Non-pigmented ciliary epithelial cell (primary cell): ENCODE measurements around the gene DNAJB8.

ENCODE experiments used
- DNase-seq: peaks from one replicate; pipeline ENCODE4 v3.0.0-alpha.2; 2010; ENCODE audit warnings: low read depth

Gene DNAJB8

DNA sequence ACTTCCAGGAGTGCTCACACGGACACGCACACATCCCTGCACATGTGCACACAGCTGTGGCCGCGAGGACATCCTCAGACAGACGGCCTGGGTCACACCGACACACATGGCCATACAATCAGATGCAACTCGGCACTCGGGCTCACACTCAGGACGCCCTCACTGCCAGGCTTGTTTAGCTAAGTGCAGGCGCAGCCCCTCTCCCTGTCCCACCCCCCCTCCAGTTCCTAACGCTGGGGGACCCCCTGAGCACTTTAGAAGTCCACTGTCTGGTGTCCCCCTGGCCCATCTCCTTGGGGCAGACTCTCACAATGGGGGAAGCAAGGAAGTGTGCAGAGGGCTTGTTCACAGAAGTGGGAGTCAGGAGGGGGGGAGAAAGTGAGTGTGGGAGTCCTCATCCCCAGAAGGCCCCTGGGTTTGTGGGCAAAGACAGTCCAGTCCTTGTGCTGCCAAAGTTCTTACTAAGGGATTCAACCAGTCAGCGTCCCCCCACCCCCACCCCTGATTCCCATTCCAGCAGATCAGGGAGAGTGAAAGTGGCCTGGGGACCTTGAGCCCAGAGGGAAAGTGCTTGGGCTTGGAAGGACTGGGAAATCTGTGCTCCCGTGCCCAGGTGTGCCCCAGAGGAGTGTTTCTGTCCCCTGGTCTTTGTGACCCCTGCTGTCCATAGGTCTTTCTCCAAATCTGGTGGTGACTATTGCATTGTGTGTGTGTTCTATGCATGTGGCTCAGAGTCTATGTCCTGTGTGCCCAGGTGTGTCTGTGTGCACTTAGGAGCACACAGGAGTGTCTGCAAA lies 27.1 kb upstream of the DNAJB8 start:
- DNase-seq, result no peak

DNA sequence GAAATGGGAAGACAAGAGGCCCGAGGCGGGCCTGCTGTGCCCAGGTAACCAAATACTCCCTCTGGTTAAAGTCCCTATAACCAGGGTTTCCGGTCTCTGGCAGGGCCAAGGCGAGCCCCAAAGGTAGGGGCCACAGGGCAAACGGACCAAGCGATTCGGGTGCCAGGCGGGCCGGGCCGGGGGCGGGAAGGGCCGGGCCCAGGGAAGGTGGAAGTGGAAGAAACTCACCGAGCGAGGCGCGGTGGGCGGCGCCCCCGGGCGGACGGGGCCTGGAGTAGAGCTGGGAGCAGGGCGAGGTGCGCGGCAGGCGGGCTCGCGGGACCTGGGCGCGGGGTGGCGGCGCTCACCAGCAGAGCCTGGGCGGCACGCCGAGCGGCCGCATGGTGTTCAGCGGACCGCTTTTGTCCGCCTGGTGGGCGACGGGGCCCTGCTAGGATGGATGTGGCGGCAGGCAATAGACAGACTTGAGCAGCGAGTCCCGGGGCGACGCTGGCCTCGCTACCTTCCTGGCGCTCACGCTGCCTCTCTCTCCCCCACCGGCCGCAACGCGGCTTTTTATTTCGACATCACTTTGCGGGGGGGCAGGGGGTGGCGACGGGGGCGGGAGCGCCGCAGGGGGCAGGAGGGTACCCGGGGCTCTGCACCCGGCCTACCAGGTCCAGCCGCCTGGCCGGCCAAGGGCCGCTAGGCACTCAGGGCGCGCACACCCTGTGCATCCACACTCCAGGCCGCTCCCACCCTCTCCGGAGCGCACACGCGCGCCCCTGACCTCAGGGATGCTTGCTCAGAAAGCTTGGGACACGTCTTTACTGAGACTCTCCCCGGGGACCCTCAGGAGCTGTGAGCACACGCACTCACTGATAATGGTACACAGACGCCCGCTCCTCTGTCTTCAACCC lies 26.2 kb upstream of the DNAJB8 start, which contains the start of gene GATA2:
TSS of gene GATA2 (minus strand) at position 531 of the 899 bp plus-strand sequence. CDS start 6,170 bp downstream, outside the sequence.
- DNase-seq, result no peak

DNA sequence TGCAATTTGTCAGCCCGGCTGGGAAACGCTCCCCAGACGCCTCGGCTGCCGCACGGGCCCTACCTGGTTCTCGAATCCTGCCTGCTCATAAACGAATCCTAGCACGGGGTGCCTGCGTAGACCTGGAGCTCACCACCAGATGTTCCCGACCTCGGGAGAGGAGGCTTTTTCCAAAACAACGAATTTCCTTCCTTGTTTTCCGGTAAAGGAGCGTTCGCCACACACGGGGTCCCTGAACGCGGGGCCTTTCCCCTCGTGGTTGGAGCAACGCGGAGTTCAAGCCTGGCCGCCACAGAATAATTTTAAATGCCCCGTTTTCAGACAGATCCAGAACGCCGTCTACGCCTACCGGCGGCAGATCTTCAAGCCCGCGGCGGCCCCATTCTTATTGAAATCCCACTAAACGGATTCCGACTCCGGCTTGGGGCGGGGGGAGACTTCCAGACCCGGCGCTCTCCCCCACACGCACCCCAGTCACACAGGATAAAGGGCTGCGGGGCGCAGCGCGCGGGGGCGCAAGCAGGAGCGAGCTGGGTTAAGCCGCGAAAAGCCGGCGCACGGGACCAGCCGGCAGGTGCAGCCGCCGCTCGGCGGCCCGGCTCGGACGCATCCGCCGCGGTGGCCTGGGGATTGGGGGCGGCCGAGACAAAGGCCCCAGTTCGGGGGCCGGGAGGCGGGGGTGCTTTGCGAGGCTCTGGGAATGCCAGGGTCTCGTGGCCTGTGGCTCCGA lies 25.4 kb upstream of the DNAJB8 start:
- no peak for DNase-seq

DNA sequence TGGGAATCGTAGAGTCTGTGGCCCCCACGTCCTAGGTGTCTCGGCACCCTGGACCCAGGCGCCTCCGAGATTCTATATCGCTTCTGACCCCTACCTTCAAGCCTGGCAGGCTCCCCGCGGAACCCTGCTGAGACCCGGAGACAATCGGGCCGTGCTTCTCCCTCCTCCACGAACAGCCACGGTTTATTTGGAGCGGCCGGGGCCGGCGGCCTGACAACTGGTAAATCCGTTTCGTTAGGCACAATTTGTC lies 24.9 kb upstream of the DNAJB8 start:
- DNase-seq, result no peak

DNA sequence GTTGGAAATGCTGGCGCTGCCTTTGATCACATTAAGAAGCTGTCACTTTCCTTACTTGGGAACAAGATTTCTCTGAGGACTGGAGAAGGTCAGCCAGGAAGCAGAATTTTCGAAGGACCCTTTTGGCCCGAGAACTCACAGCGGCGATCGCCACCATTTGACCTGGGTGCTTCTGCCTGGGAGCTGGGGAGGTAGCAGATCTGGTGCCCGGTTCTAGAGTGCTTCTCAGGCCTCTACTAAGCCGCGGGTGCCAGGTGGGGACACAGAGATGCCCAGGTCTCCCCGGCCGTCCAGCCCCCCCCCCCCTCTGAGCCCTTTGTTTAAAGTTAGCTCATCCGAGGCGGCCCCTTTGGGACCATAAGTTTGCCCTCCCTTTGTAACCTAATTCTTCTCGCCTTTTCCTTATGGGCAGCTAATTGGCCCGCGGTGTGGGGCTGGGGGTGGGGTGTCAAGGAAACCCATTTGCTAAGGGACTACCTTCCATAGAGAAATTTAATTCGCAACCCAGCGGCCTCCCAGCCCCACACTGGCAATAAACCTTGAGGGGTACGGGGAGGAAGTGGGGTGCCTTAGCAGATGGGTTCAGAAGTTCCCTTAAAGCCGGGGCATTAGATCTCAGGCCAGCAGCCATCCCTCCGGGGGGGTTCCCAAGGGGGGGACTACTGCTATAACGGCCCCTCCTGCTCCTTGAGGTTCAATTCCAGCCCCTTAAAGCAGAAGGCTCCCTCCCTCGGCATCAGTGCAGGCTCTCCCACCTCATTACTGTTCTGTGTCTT lies 24.4 kb upstream of the DNAJB8 start:
- no peak for DNase-seq

DNA sequence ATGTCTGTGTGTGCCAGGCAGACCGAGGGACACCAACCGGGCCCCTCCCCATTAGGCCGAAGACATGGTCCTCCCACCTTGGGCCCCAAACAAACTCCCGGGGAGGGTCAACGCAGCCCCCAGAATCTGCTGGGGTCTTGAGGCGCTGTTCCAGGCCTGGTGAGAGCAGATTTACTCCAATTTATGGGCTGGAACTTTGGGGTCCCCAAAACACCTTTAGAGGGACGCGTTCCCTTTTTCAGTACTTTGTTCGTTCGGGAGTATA lies 23.9 kb upstream of the DNAJB8 start:
- no peak for DNase-seq

DNA sequence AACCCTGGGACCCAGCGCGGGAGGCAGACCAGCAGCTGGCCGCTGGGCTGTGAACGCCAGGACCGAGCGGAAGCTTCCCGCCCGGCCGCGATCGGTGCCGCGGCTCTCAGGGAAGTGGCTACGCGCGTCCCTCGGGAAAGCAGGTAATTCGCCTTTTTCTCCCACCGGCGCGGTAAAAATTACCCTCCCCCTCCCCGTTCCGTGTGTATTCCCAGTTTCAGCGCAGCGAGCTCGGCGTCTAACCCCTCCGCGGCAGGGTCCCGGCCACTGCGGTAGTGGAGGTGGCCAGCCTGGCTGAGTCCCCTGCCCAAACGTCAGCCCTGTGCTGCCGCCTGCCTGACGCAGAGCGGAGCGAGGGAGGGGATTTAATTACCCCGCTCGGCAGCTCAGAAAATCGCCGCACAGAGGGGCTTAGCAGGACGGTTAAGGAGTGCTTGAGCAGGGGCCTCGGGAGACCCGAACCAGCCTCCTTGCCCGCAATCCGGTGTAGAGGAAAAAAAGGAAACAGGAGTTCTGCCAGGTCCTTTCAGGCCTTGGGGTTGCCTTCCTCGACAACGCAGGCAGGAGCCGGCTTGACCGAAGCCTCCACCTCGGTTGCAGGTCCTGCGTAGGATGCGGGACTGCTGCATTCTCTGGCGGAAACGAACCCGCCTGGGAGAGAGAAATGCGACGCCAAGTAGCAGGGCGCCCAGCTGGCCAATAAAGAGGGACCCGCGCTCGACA lies 23.4 kb upstream of the DNAJB8 start:
- DNase-seq, result no peak

DNA sequence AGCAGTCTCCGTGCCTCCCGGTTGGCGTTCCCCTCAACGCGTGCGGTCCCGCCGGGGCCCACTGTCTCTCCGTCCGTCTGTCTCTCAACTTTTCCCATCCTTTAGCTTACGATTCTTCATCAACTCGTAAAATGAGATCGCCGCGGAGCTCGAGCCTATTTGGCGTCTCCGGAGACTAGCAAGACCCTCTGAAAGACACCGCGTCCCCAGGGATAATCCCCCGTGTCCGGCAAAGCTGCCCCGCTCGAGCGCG lies 22.9 kb upstream of the DNAJB8 start:
- no peak for DNase-seq

DNA sequence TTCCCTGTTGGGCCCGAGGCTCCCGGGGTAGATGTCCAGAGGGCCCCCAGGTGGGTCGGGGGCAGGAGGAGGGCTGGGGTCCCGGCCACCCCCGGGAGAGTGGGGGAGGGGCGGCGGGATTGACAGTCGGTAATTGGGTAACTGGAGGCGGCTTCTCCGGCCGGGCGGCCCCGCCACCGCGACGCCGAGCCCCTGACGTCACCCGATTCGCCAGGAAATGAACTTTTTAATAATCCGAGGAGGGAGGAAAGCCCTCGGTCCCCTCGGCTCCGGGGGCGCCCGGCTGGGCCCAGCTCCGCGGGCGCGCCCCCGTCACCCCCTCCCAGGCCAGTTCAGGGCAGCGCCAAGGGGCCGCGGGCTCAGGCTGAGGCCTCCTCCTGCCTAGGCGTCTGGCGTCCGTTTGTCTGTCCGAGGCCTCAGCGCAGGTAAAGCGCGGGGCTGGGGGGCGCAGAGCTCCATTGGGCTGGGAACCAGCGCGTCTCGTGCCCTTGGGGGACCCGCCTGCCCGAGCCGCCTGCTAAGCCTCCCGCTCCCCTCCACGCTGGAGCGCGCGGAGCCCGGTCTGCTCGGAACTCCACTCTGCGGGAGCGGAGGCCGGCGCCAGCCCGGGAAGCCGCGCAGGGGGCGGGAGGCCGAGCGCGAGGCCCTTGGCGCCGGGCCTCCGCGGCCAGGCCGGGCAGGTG lies 22.4 kb upstream of the DNAJB8 start:
- no peak for DNase-seq

DNA sequence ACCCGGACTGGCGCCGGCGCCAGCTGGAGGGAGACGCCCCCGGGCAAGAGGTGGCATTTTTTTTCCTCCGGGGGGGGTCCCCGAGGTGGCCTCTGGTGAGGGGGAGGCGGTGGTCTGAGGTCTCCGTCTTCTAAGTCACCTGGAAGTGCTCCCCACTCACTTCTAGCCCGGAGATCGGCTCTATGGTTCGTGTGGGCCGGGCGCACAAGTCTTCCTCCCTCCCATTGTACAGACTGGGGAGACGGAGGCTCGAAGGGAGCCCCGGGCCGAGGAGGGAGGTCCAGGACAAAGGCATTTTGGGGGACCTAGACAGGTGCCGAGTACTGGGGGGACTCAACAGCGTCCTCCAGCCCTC lies 21.9 kb upstream of the DNAJB8 start:
- no peak for DNase-seq

DNA sequence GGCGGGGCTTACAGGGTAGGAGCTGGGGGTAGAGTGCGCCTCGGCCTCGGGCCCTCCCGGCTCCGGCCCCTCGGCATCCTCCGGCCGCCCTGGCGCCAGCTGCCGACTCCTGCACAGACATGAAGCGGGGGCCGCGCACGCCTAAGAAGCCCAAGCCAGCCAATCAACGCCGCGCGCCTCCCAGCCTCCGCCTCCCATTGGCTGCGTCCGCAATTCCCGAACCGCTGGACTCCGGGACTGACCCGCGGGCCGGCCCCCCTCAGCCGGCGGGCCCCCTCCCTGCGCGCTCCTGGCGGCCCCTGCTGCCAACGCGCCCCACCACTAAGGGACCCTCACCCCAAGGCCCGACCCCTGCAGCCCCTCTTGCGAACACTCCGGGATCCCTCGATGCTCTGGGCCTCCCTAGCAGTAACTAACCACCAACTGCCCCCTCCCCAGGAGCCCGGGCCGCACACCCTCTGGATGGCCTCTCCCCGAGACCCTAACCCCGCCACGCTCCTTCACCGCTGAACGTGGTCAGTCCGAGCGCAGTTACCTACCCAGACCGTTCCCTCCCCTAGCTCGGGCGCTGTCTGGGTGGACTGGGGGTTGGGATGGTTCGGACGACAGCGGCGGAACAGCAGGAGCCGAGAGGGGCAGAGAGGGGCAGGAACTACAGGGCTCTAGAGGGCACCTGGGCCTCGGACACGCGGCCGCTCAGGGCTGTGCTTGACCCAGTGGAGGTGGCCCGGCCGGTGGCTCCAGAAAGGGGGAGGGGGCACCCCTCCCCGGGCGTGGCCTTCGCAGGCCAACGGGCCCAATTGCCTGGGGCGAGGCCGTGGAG lies 21.3 kb upstream of the DNAJB8 start:
- peak; percentile 38 for DNase-seq

DNA sequence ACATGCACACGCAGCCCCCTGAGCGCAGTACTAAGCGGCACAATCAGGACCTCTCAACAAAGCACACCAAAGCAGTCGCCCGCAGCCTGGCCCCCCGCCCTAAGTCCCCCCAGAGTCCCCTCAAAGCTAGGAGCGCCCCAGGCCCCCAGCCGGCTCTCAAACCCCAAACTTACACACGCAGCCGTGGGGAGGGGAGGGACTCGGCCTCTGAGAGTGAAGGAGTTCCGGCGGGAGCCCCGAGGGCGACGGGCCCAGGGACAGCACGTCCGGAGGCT lies 20.8 kb upstream of the DNAJB8 start:
- no peak for DNase-seq

DNA sequence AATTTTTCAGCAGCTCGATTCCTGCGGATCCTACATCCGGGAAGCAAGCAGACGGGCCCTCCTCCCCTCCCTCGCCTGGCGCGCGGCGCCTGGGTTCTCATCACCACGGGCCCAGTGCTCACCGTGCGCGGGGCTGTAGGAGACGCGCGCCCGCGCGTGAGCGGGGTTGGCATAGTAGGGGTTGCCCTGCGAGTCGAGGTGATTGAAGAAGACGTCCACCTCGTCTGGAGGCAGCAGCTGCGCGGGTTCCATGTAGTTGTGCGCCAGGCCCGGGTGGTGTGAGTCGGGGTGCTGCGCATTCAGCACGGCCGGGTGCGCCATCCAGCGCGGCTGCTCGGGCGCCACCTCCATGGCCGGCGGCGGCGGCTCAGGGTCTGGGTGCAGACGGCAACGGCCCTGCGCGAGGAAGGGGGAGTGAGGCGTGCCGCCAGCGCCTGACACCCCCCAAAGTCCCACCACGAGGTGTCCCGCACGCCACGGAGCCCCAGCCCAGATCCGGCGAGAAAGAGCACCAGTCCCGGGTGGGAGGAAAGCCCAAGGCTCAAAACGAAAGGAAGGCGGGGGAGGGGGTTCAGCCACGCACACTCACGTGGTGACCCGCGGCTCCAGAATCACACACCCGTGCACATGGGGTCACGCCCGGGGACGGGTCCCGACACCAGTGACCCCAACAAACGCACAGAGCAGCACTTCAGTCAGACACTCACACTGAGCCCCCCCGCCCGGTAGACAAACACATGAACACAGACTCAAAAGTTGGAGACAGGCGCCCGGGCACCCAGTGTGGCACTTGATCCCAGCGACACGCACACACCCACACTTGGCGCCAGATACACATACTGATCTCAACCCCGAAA lies 20.2 kb upstream of the DNAJB8 start:
- DNase-seq, result no peak

DNA sequence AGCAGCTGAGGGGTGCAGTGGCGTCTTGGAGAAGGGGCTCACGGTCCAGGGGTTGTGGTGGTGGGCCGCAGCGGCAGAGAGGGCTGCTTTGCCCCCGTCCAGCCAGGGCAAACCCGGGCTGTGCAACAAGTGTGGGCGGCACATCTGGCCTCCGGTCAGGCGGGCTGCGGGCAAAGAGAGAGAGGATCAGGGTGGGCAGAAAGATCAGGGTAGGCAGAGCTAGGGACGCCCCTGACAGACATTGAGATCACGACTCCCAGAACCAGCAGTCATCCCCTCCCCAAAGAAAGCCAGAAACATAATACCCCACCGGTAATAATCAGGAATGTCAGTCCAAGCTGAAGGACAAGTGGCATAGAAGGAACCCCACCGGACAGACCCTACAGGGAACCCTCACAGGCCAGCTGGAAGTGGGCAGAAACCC lies 19.5 kb upstream of the DNAJB8 start:
- no peak for DNase-seq

DNA sequence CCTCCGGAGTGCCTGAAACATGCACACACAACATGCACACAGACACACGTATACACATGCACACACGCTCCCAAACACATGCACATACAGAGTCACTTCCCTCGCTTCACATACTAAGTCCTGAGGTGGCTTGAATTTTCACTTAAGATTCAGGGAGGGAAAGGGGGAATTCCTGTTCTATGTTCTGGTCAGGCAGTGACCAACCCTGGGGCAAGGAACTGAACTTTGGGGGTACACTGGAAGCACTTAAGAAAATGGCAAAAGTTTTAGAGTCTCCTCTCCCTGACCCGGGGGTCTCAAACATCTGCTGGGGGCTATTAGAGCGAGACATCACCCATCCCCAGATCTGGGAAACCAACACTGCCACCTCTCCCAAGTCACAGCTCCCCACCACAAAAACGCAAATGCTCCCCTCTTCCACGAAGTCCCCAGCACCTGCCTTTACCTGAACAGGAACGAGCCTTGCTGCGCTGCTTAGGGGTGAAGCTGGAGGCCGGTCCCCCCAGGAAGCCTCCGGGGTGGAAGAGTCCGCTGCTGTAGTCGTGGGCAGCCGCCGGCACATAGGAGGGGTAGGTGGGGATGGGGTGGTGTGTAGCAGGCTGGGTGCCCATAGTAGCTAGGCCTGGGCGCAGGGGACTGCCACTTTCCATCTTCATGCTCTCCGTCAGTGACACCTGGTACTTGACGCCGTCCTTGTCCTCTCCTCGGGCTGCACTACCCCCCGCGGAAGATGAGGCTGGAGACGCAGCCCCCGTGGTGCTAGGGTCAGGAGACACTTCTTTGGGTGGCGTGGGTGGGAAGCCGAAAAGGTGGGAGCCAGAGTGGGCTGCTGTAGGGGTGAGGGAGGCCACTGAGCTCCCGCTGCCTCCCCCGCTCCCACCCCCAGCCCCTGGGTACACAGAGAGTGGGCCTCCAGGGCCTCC lies 18.9 kb upstream of the DNAJB8 start:
- DNase-seq, result no peak

DNA sequence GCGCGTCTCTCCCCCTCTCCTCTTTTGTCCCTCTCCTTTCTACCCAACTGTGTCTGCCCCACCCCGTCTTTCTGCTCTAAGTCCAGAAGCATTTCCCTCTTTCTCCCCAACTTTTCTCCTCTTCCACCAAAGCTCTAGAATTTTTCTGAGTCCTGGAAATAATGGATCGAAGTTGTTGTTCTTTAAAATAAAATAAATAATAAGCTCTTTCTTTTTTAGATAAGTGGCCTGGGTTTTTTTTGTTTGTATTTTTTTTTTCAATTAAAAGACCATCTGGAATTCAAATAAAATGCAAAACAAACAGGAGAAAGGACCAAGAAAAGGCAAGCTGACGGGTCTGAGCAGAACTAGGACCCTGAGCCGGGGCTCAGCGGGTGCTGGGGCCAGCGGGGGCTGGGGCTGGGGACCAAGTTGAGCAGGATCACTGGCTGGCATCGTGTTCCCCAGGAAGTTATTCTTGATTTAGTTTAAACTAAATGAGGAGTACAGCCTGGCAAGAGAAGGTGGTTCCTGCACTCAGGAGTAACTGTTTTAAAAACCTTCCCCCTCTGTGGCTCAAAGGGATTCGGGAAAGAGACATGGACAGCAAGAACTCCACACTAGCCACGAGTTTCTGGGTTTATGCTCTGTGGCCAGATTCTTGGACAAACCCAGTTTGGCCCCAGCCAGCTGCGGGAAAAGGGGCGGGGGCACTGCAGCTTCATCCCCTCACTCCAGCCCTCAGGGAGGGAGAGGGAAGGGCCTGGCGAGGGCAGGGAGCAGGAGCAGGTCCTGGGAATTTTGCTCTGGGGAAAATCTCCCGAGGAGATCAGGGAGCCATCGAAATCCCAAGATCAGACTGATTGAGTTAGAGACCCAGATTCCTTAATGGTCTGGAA lies 18.0 kb upstream of the DNAJB8 start:
- no peak for DNase-seq

DNA sequence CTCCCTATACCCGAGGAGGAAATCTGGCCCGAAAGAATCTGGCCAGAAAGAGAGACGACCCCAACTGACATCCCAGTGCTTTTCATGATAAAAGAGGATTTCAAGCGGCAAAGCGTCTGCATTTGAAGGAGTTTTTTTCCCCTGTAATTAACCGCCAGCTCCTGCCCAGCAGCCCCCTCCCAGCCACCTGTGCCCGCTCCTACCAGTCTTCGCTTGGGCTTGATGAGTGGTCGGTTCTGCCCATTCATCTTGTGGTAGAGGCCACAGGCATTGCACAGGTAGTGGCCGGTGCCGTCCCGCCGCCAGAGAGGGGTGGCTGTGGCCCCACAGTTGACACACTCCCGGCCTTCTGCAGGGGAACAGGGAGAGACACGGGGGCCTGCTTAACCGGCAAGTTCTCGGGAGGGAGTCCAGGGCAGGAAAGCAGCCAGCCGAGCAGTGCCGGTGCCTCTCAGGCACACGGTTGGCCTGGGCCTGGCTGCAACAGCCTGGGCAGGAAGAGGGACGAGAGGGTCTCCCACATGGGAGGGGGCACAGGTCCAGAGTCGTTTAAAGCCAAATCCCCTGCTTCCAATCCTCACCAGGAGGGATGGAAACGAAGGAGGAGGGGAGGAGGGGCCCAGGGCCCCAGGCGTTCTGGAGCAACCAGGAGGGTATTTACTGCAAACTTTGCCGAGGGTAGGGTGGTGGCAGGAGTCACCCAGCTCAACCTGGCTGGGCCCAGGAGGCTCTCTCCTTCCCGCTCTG lies 17.1 kb upstream of the DNAJB8 start:
- DNase-seq, result no peak
